SU-DHL-6 (cell line): Measurements from ENCODE around the gene CMTM8.

Source experiments
- H2AFZ ChIP-seq: fragments of 200-600 bp; sonication (generic); 2 replicates; pipeline ENCODE4 v1.6.1; 2014; ENCODE audit warnings: low read depth, mild to moderate bottlenecking, moderate library complexity, mixed read lengths, antibody characterized with exemption, low read length; ENCODE audit not compliant: severe bottlenecking
- H3F3A ChIP-seq: fragments of 200-600 bp; shearing (Covaris generic); 2 replicates; pipeline ENCODE4 v1.6.0; 2016; ENCODE audit warnings: antibody characterized with exemption, mild to moderate bottlenecking; ENCODE audit not compliant: insufficient read depth
- H3K27ac ChIP-seq: fragments of 200-600 bp; sonication (generic); 2 replicates; pipeline ENCODE4 v1.5.1; 2016; ENCODE audit warnings: low read depth, mild to moderate bottlenecking, low read length, moderate library complexity, mixed read lengths
- H3K27me3 ChIP-seq: fragments of 200-600 bp; sonication (generic), shearing (Covaris generic); 2 replicates; pipeline ENCODE4 v1.6.0; 2014; ENCODE audit warnings: mild to moderate bottlenecking, low read length
- H3K36me3 ChIP-seq: fragments of 200-600 bp; sonication (generic); 2 replicates; pipeline ENCODE4 v1.6.1; 2014; ENCODE audit warnings: mild to moderate bottlenecking, low read length, mixed read lengths
- H3K4me2 ChIP-seq: fragments of 300-600, 200-600 bp; shearing (Covaris generic), sonication (generic); 2 replicates; pipeline ENCODE4 v1.6.0; 2014; ENCODE audit warnings: low read length, low read depth, mild to moderate bottlenecking; ENCODE audit not compliant: poor library complexity, severe bottlenecking
- H3K4me3 ChIP-seq: fragments of 200-600 bp; sonication (generic); 2 replicates; pipeline ENCODE4 v1.5.1; 2014; ENCODE audit warnings: antibody characterized with exemption, low read length, mild to moderate bottlenecking, mixed read lengths; ENCODE audit not compliant: insufficient read depth, poor library complexity, severe bottlenecking
- H3K79me2 ChIP-seq: fragments of 200-600 bp; sonication (generic); 2 replicates; pipeline ENCODE4 v1.6.1; 2014; ENCODE audit warnings: mild to moderate bottlenecking, low read length, moderate library complexity; ENCODE audit not compliant: insufficient read depth
- H3K9ac ChIP-seq: fragments of 200-600 bp; sonication (generic); 2 replicates; pipeline ENCODE4 v1.7.0; 2014; ENCODE audit warnings: mild to moderate bottlenecking, low read length
- H3K9me2 ChIP-seq: fragments of 200-600 bp; sonication (generic); replicated peaks from 2 replicates; pipeline ENCODE4 v1.6.1; 2014; ENCODE audit warnings: low read length; ENCODE audit not compliant: insufficient read depth
- H3K9me3 ChIP-seq: fragments of 200-600 bp; sonication (generic); 2 replicates; pipeline ENCODE4 v1.6.1; 2014; ENCODE audit warnings: low read length, mixed read lengths; ENCODE audit not compliant: insufficient read depth
- H4K20me1 ChIP-seq: fragments of 200-600 bp; sonication (generic); 2 replicates; pipeline ENCODE4 v1.6.1; 2014; ENCODE audit warnings: low read depth, mild to moderate bottlenecking, antibody characterized with exemption, low read length, moderate library complexity, mixed read lengths
- CTCF ChIP-seq: fragments of 200-600 bp; sonication (generic); IDR thresholded peaks from one replicate; pipeline ENCODE4 v1.5.1; 2017; ENCODE audit warnings: antibody characterized with exemption, mild to moderate bottlenecking, low read length, moderate library complexity; ENCODE audit not compliant: insufficient read depth, poor library complexity, severe bottlenecking
- EZH2phosphoT487 ChIP-seq: fragments of 200-600 bp; sonication (generic), shearing (Covaris generic); conservative IDR thresholded peaks from 2 replicates; pipeline ENCODE4 v1.6.1; 2018; ENCODE audit warnings: mild to moderate bottlenecking, antibody characterized with exemption, low read length, moderate library complexity, mixed read lengths

CMTM8 gene

GRCh38 chr3:32296251-32297204, 58.0 kb downstream of the CMTM8 start:
- no peaks in the 10 kb centered on the region for H3K9me3 ChIP-seq
- H3K79me2 ChIP-seq = no peaks in the 10 kb centered on the region
- H3F3A ChIP-seq = no peaks in the 10 kb centered on the region
- H3K27me3 ChIP-seq = no peaks in the 10 kb centered on the region
- H4K20me1 ChIP-seq = no peaks in the 10 kb centered on the region
- H2AFZ ChIP-seq = no peak overlapping the region
- no peak overlapping the region for H3K9ac ChIP-seq
- no peaks in the 10 kb centered on the region for H3K36me3 ChIP-seq
- no peak overlapping the region for H3K27ac ChIP-seq
- peak; percentile 79 for TF ChIP-seq CTCF
- no peak for TF ChIP-seq EZH2phosphoT487
- H3K4me2 ChIP-seq = no peak overlapping the region
- H3K4me3 ChIP-seq = no peak overlapping the region
- no peaks in the 10 kb centered on the region for H3K9me2 ChIP-seq

GRCh38 chr3:32297366-32297765, 58.9 kb downstream of the CMTM8 start:
- no peak for TF ChIP-seq EZH2phosphoT487
- TF ChIP-seq CTCF = no peak
- no peaks in the 10 kb centered on the region for H3K36me3 ChIP-seq
- no peak overlapping the region for H3K27ac ChIP-seq
- H3K79me2 ChIP-seq = no peaks in the 10 kb centered on the region
- no peak overlapping the region for H3K9ac ChIP-seq
- no peaks in the 10 kb centered on the region for H3K27me3 ChIP-seq
- H3F3A ChIP-seq = no peaks in the 10 kb centered on the region
- H3K9me2 ChIP-seq = no peaks in the 10 kb centered on the region
- no peaks in the 10 kb centered on the region for H4K20me1 ChIP-seq
- H3K4me2 ChIP-seq = no peak overlapping the region
- H3K9me3 ChIP-seq = no peaks in the 10 kb centered on the region
- no peak overlapping the region for H3K4me3 ChIP-seq
- H2AFZ ChIP-seq = no peak overlapping the region

- H3F3A ChIP-seq = no peaks in the 10 kb centered on the region
- H3K9me3 ChIP-seq = no peaks in the 10 kb centered on the region
- no peaks in the 10 kb centered on the region for H3K36me3 ChIP-seq
- H3K4me3 ChIP-seq = no peak overlapping the region
- H3K4me2 ChIP-seq = no peak overlapping the region
- no peak overlapping the region for H3K27ac ChIP-seq
- no peaks in the 10 kb centered on the region for H3K9me2 ChIP-seq
- no peaks in the 10 kb centered on the region for H4K20me1 ChIP-seq
- H3K27me3 ChIP-seq = no peaks in the 10 kb centered on the region
- TF ChIP-seq EZH2phosphoT487 = no peak
- TF ChIP-seq CTCF = no peak
- H3K9ac ChIP-seq = no peak overlapping the region
- H3K79me2 ChIP-seq = no peaks in the 10 kb centered on the region
- H2AFZ ChIP-seq = no peak overlapping the region
These were observed 62.9 kb downstream of the CMTM8 start for GRCh38 chr3:32301426-32301825.
